ENCODE measurements around the gene RPL21.
"Not testable (repeated sequence)": the region's sequence is repeated elsewhere in the genome, so short reads cannot be mapped to it uniquely, and the experiment has no call there.

Gene RPL21

GRCh38 chr13:27298849-27299248 lies 47.5 kb downstream of the RPL21 start:
- Histone ChIP-seq H3K18ac (ENCODE audit: low read length) (no peak overlapping the region), H3K27me3 (ENCODE audit: insufficient read depth, low read length, poor library complexity) (no peaks in the 10 kb centered on the region), H2BK5ac (ENCODE audit: low read length) (no peak overlapping the region), H4K8ac (ENCODE audit: low read depth, low read length) (no peak overlapping the region), H2BK15ac (replicated peaks; ENCODE audit: low read depth) (no peak overlapping the region), H3K9ac (ENCODE audit: low read length) (no peak overlapping the region), H4K5ac (ENCODE audit: low read length) (no peak overlapping the region), H3K36me3 (ENCODE audit: control insufficient read depth, insufficient read depth, low read length) (no peaks in the 10 kb centered on the region), H3K23ac (ENCODE audit: low read length) (no peak overlapping the region), H3K27ac (ENCODE audit: low read depth, low read length) (no peak overlapping the region), H3K4me3 (ENCODE audit: low read length) (no peak overlapping the region), H3K56ac (ENCODE audit: low read length) (no peak overlapping the region), H3K4ac (ENCODE audit: low read depth, low read length) (no peak overlapping the region), H3K4me1 (ENCODE audit: control insufficient read depth, low read depth, low read length) (no peaks in the 10 kb centered on the region), H3K79me2 (ENCODE audit: control insufficient read depth, insufficient read depth, low read length) (no peaks in the 10 kb centered on the region), H3K79me1 (ENCODE audit: low read length) (no peaks in the 10 kb centered on the region), H2BK120ac (ENCODE audit: low read depth, low read length) (no peak overlapping the region), H3K4me2 (ENCODE audit: low read length) (no peak overlapping the region), H2AK5ac (ENCODE audit: low read length) (no peak overlapping the region)
- DNase-seq: no peak
- no CpG with 5 or more reads among the region's 5 CpGs for WGBS (ENCODE audit: extremely low coverage, insufficient coverage, low lambda C conversion rate)

- H3K79me2 ChIP-seq (ENCODE audit: control insufficient read depth, insufficient read depth, low read length); H3K4me1 ChIP-seq (ENCODE audit: control insufficient read depth, low read depth, low read length); H3K4me3 ChIP-seq (ENCODE audit: low read length); H3K4ac ChIP-seq (ENCODE audit: low read depth, low read length); H3K27me3 ChIP-seq (ENCODE audit: insufficient read depth, low read length, poor library complexity); H3K9ac ChIP-seq (ENCODE audit: low read length); H3K56ac ChIP-seq (ENCODE audit: low read length); H2BK120ac ChIP-seq (ENCODE audit: low read depth, low read length); H3K79me1 ChIP-seq (ENCODE audit: low read length); H2AK5ac ChIP-seq (ENCODE audit: low read length); H3K23ac ChIP-seq (ENCODE audit: low read length); H3K36me3 ChIP-seq (ENCODE audit: control insufficient read depth, insufficient read depth, low read length); H4K5ac ChIP-seq (ENCODE audit: low read length); H2BK15ac ChIP-seq (replicated peaks; ENCODE audit: low read depth); H3K4me2 ChIP-seq (ENCODE audit: low read length); DNase-seq; H2BK5ac ChIP-seq (ENCODE audit: low read length); H3K27ac ChIP-seq (ENCODE audit: low read depth, low read length); H4K8ac ChIP-seq (ENCODE audit: low read depth, low read length); H3K18ac ChIP-seq (ENCODE audit: low read length): not testable (repeated sequence)
- WGBS (ENCODE audit: extremely low coverage, insufficient coverage, low lambda C conversion rate): no CpG with 5 or more reads among the region's 7 CpGs
Measured at GRCh38 chr13:27300406-27300805, 49.0 kb downstream of the RPL21 start.

GRCh38 chr13:27300941-27301586 lies 49.7 kb downstream of the RPL21 start:
- Histone ChIP-seq H2BK120ac (ENCODE audit: low read depth, low read length) (no peak overlapping the region), H3K79me2 (ENCODE audit: control insufficient read depth, insufficient read depth, low read length) (no peaks in the 10 kb centered on the region), H3K4ac (ENCODE audit: low read depth, low read length) (no peak overlapping the region), H2BK5ac (ENCODE audit: low read length) (no peak overlapping the region), H3K27ac (ENCODE audit: low read depth, low read length) (no peak overlapping the region), H3K56ac (ENCODE audit: low read length) (no peak overlapping the region), H3K36me3 (ENCODE audit: control insufficient read depth, insufficient read depth, low read length) (no peaks in the 10 kb centered on the region), H2BK15ac (replicated peaks; ENCODE audit: low read depth) (no peak overlapping the region), H3K27me3 (ENCODE audit: insufficient read depth, low read length, poor library complexity) (no peaks in the 10 kb centered on the region), H3K9ac (ENCODE audit: low read length) (no peak overlapping the region), H2AK5ac (ENCODE audit: low read length) (no peak overlapping the region), H3K4me1 (ENCODE audit: control insufficient read depth, low read depth, low read length) (no peaks in the 10 kb centered on the region), H3K18ac (ENCODE audit: low read length) (no peak overlapping the region), H3K79me1 (ENCODE audit: low read length) (no peaks in the 10 kb centered on the region), H3K4me2 (ENCODE audit: low read length) (no peak overlapping the region), H4K5ac (ENCODE audit: low read length) (no peak overlapping the region), H3K23ac (ENCODE audit: low read length) (no peak overlapping the region), H3K4me3 (ENCODE audit: low read length) (no peak overlapping the region), H4K8ac (ENCODE audit: low read depth, low read length) (no peak overlapping the region)
- DNase-seq: no peak
- WGBS (ENCODE audit: extremely low coverage, insufficient coverage, low lambda C conversion rate): no CpG with 5 or more reads among the region's 6 CpGs

- no CpG with 5 or more reads among the region's 4 CpGs for WGBS (ENCODE audit: extremely low coverage, insufficient coverage, low lambda C conversion rate)
- no peak overlapping the region for H2BK120ac ChIP-seq (ENCODE audit: low read depth, low read length)
- no peak overlapping the region for H3K4ac ChIP-seq (ENCODE audit: low read depth, low read length)
- no peak overlapping the region for H3K4me2 ChIP-seq (ENCODE audit: low read length)
- no peak overlapping the region for H3K18ac ChIP-seq (ENCODE audit: low read length)
- H2BK15ac ChIP-seq (replicated peaks; ENCODE audit: low read depth): no peak overlapping the region
- H4K8ac ChIP-seq (ENCODE audit: low read depth, low read length): no peak overlapping the region
- no peak overlapping the region for H3K56ac ChIP-seq (ENCODE audit: low read length)
- no peaks in the 10 kb centered on the region for H3K79me2 ChIP-seq (ENCODE audit: control insufficient read depth, insufficient read depth, low read length)
- no peak overlapping the region for H3K23ac ChIP-seq (ENCODE audit: low read length)
- no peak overlapping the region for H3K27ac ChIP-seq (ENCODE audit: low read depth, low read length)
- no peak overlapping the region for H3K9ac ChIP-seq (ENCODE audit: low read length)
- H3K4me1 ChIP-seq (ENCODE audit: control insufficient read depth, low read depth, low read length): no peaks in the 10 kb centered on the region
- no peaks in the 10 kb centered on the region for H3K36me3 ChIP-seq (ENCODE audit: control insufficient read depth, insufficient read depth, low read length)
- H2BK5ac ChIP-seq (ENCODE audit: low read length): no peak overlapping the region
- no peak overlapping the region for H3K4me3 ChIP-seq (ENCODE audit: low read length)
- no peak for DNase-seq
- no peaks in the 10 kb centered on the region for H3K27me3 ChIP-seq (ENCODE audit: insufficient read depth, low read length, poor library complexity)
- no peaks in the 10 kb centered on the region for H3K79me1 ChIP-seq (ENCODE audit: low read length)
- H4K5ac ChIP-seq (ENCODE audit: low read length): no peak overlapping the region
- H2AK5ac ChIP-seq (ENCODE audit: low read length): no peak overlapping the region
Measured at GRCh38 chr13:27302643-27303262, 51.4 kb downstream of the RPL21 start.

- Histone ChIP-seq H4K8ac (ENCODE audit: low read depth, low read length) (no peak overlapping the region), H3K4me3 (ENCODE audit: low read length) (no peak overlapping the region), H3K36me3 (ENCODE audit: control insufficient read depth, insufficient read depth, low read length) (no peaks in the 10 kb centered on the region), H3K4me2 (ENCODE audit: low read length) (no peak overlapping the region), H3K4me1 (ENCODE audit: control insufficient read depth, low read depth, low read length) (no peaks in the 10 kb centered on the region), H3K27ac (ENCODE audit: low read depth, low read length) (no peak overlapping the region), H2BK15ac (replicated peaks; ENCODE audit: low read depth) (no peak overlapping the region), H3K56ac (ENCODE audit: low read length) (no peak overlapping the region), H2BK120ac (ENCODE audit: low read depth, low read length) (no peak overlapping the region), H4K5ac (ENCODE audit: low read length) (no peak overlapping the region), H3K79me1 (ENCODE audit: low read length) (no peaks in the 10 kb centered on the region), H3K18ac (ENCODE audit: low read length) (no peak overlapping the region), H2BK5ac (ENCODE audit: low read length) (no peak overlapping the region), H2AK5ac (ENCODE audit: low read length) (no peak overlapping the region), H3K4ac (ENCODE audit: low read depth, low read length) (no peak overlapping the region), H3K23ac (ENCODE audit: low read length) (no peak overlapping the region), H3K27me3 (ENCODE audit: insufficient read depth, low read length, poor library complexity) (no peaks in the 10 kb centered on the region), H3K79me2 (ENCODE audit: control insufficient read depth, insufficient read depth, low read length) (no peaks in the 10 kb centered on the region), H3K9ac (ENCODE audit: low read length) (no peak overlapping the region)
- no peak for DNase-seq
- WGBS (ENCODE audit: extremely low coverage, insufficient coverage, low lambda C conversion rate): no CpG with 5 or more reads among the region's 4 CpGs
Measured at GRCh38 chr13:27304099-27304498, 52.7 kb downstream of the RPL21 start.

- H3K36me3 ChIP-seq (ENCODE audit: control insufficient read depth, insufficient read depth, low read length): no peaks in the 10 kb centered on the region
- H3K4me1 ChIP-seq (ENCODE audit: control insufficient read depth, low read depth, low read length): no peaks in the 10 kb centered on the region
- no peak overlapping the region for H2BK5ac ChIP-seq (ENCODE audit: low read length)
- no peak overlapping the region for H2BK15ac ChIP-seq (replicated peaks; ENCODE audit: low read depth)
- H3K56ac ChIP-seq (ENCODE audit: low read length): no peak overlapping the region
- no peak overlapping the region for H4K8ac ChIP-seq (ENCODE audit: low read depth, low read length)
- no peaks in the 10 kb centered on the region for H3K79me2 ChIP-seq (ENCODE audit: control insufficient read depth, insufficient read depth, low read length)
- H2AK5ac ChIP-seq (ENCODE audit: low read length): no peak overlapping the region
- no peak for DNase-seq
- H3K18ac ChIP-seq (ENCODE audit: low read length): no peak overlapping the region
- H4K5ac ChIP-seq (ENCODE audit: low read length): no peak overlapping the region
- no peaks in the 10 kb centered on the region for H3K79me1 ChIP-seq (ENCODE audit: low read length)
- H3K4ac ChIP-seq (ENCODE audit: low read depth, low read length): no peak overlapping the region
- no CpG with 5 or more reads among the region's 2 CpGs for WGBS (ENCODE audit: extremely low coverage, insufficient coverage, low lambda C conversion rate)
- no peak overlapping the region for H3K4me2 ChIP-seq (ENCODE audit: low read length)
- H3K27ac ChIP-seq (ENCODE audit: low read depth, low read length): no peak overlapping the region
- no peak overlapping the region for H2BK120ac ChIP-seq (ENCODE audit: low read depth, low read length)
- no peaks in the 10 kb centered on the region for H3K27me3 ChIP-seq (ENCODE audit: insufficient read depth, low read length, poor library complexity)
- H3K4me3 ChIP-seq (ENCODE audit: low read length): no peak overlapping the region
- H3K23ac ChIP-seq (ENCODE audit: low read length): no peak overlapping the region
- no peak overlapping the region for H3K9ac ChIP-seq (ENCODE audit: low read length)
Measured at GRCh38 chr13:27304611-27305010, 53.3 kb downstream of the RPL21 start.

All from mesendoderm (in vitro differentiated cells).